Stimulated activated naive B cell treated with anti-CD40 and anti-IgM and Interleukin-4, amounts not matched to agents 10 μg/mL and 1 μg/mL and 100 μg/mL, for 72 hours (primary cell): Measurements from ENCODE around the gene CCDC197.
A peak's percentile ranks its signal among the peaks of the same experiment; 100 is the strongest.

ENCODE experiments used
- ATAC-seq, 2 donors: fragments of 150-1000 bp; cut with Tn5 transposase; replicated peaks; 2 replicates each; pipeline ENCODE4 v1.10.0; 2021; ENCODE audit warnings: moderate library complexity in 1 of 2
- DNase-seq: peaks from one replicate; pipeline ENCODE4 v3.0.0; 2021
- H3K27ac Mint-ChIP-seq: one replicate; pipeline ENCODE4 v1.8.0; 2022; ENCODE audit warnings: mild to moderate bottlenecking, mixed read lengths
- H3K27me3 Mint-ChIP-seq, 2 donors: one replicate each; pipeline ENCODE4 v1.8.0; 2022; ENCODE audit warnings: mixed read lengths in 2 of 2
- H3K36me3 Mint-ChIP-seq, 2 donors: one replicate each; pipeline ENCODE4 v1.8.0; 2022; ENCODE audit warnings: mixed read lengths in 2 of 2, mild to moderate bottlenecking in 1 of 2
- H3K4me1 Mint-ChIP-seq, 2 donors: one replicate each; pipeline ENCODE4 v1.8.0; 2022; ENCODE audit warnings: mixed read lengths in 2 of 2, mild to moderate bottlenecking in 1 of 2
- H3K4me3 Mint-ChIP-seq, 2 donors: one replicate each; pipeline ENCODE4 v1.8.0; 2022; ENCODE audit warnings: mild to moderate bottlenecking in 2 of 2, mixed read lengths in 2 of 2, moderate library complexity in 1 of 2
- H3K9me3 Mint-ChIP-seq, 2 donors: one replicate each; pipeline ENCODE4 v1.8.0; 2022; ENCODE audit warnings: mixed read lengths in 2 of 2, mild to moderate bottlenecking in 1 of 2

CCDC197 gene

GRCh38 chr14:94025720-94026119, 28.6 kb downstream of the CCDC197 start:
- H3K27ac Mint-ChIP-seq: no peak overlapping the region
- H3K27me3 Mint-ChIP-seq: peaks cover 43 to 47% of the 10 kb centered on the region in 2 donors
- H3K36me3 Mint-ChIP-seq: no peaks in the 10 kb centered on the region
- H3K9me3 Mint-ChIP-seq: no peaks in the 10 kb centered on the region
- peak overlapping the region; percentile 63 to 77 for H3K4me3 Mint-ChIP-seq
- ATAC-seq: no peak
- DNase-seq: no peak
- H3K4me1 Mint-ChIP-seq: peaks cover 0 to 11% of the 10 kb centered on the region in 2 donors

GRCh38 chr14:94026173-94026888, 29.2 kb downstream of the CCDC197 start, which contains the start of gene OTUB2:
Gene OTUB2 (plus strand): TSS chr14:94026340. CDS start chr14:94026538, 198 bp downstream.
- Mint-ChIP-seq H3K27me3 (peaks cover 39 to 42% of the 10 kb centered on the region in 2 donors), H3K4me1 (peaks cover 0 to 11% of the 10 kb centered on the region in 2 donors), H3K27ac (peak within 1 kb of the TSS; percentile 6), H3K36me3 (no peaks in the 10 kb centered on the region), H3K9me3 (no peaks in the 10 kb centered on the region), H3K4me3 (peak within 1 kb of the TSS; percentile 63 to 77)
- ATAC-seq: peak; percentile 100
- peak; percentile 97 for DNase-seq

GRCh38 chr14:94026889-94027469, 29.9 kb downstream of the CCDC197 start:
- H3K27ac Mint-ChIP-seq: no peak overlapping the region
- H3K9me3 Mint-ChIP-seq: no peaks in the 10 kb centered on the region

GRCh38 chr14:94027566-94028449, 30.7 kb downstream of the CCDC197 start:
- ATAC-seq: no peak
- DNase-seq: no peak
- Mint-ChIP-seq H3K4me3 (peak overlapping the region in 1 of 2 donors; percentile 30), H3K36me3 (no peaks in the 10 kb centered on the region), H3K27me3 (peaks cover 31 to 32% of the 10 kb centered on the region in 2 donors), H3K9me3 (no peaks in the 10 kb centered on the region), H3K4me1 (peaks cover 0 to 11% of the 10 kb centered on the region in 2 donors), H3K27ac (peak overlapping the region; percentile 56)

More at GRCh38 chr14:94026889-94027469, 29.9 kb downstream of the CCDC197 start:
- peak overlapping the region; percentile 34 to 71 for H3K4me3 Mint-ChIP-seq
- no peak for DNase-seq
- H3K27me3 Mint-ChIP-seq: peaks cover 39 to 40% of the 10 kb centered on the region in 2 donors
- H3K4me1 Mint-ChIP-seq: peaks cover 0 to 11% of the 10 kb centered on the region in 2 donors
- no peaks in the 10 kb centered on the region for H3K36me3 Mint-ChIP-seq
- no peak for ATAC-seq

GRCh38 chr14:94028450-94028826, 31.3 kb downstream of the CCDC197 start:
- Mint-ChIP-seq H3K27me3 (peaks cover 26 to 28% of the 10 kb centered on the region in 2 donors), H3K4me1 (peaks cover 0 to 11% of the 10 kb centered on the region in 2 donors), H3K36me3 (no peaks in the 10 kb centered on the region), H3K9me3 (no peaks in the 10 kb centered on the region), H3K27ac (no peak overlapping the region), H3K4me3 (peak overlapping the region in 1 of 2 donors; percentile 30)
- DNase-seq (no peak), ATAC-seq (no peak)

- ATAC-seq (no peak), DNase-seq (no peak)
- Mint-ChIP-seq H3K36me3 (no peaks in the 10 kb centered on the region), H3K27ac (no peak overlapping the region), H3K27me3 (peaks cover 17 to 21% of the 10 kb centered on the region in 2 donors), H3K4me1 (peaks cover 0 to 11% of the 10 kb centered on the region in 2 donors), H3K9me3 (no peaks in the 10 kb centered on the region), H3K4me3 (no peak overlapping the region)
Observed at GRCh38 chr14:94029265-94029664, 32.2 kb downstream of the CCDC197 start.

GRCh38 chr14:94029671-94030203, 32.6 kb downstream of the CCDC197 start:
- Mint-ChIP-seq H3K27ac (peak overlapping the region; percentile 63), H3K4me3 (no peak overlapping the region), H3K9me3 (no peaks in the 10 kb centered on the region), H3K4me1 (peaks cover 0 to 11% of the 10 kb centered on the region in 2 donors), H3K36me3 (no peaks in the 10 kb centered on the region), H3K27me3 (peaks cover 13 to 17% of the 10 kb centered on the region in 2 donors)
- no peak for ATAC-seq
- DNase-seq: no peak

GRCh38 chr14:94030571-94030970, 33.5 kb downstream of the CCDC197 start:
- ATAC-seq (no peak), DNase-seq (no peak)
- no peak overlapping the region for H3K27ac Mint-ChIP-seq
- H3K4me1 Mint-ChIP-seq: peaks cover 0 to 11% of the 10 kb centered on the region in 2 donors
- no peaks in the 10 kb centered on the region for H3K9me3 Mint-ChIP-seq
- no peak overlapping the region for H3K4me3 Mint-ChIP-seq
- no peaks in the 10 kb centered on the region for H3K36me3 Mint-ChIP-seq
- peaks cover 8 to 12% of the 10 kb centered on the region in 2 donors for H3K27me3 Mint-ChIP-seq

- ATAC-seq (no peak), DNase-seq (no peak)
- Mint-ChIP-seq H3K27me3 (peaks cover 8 to 13% of the 10 kb centered on the region in 2 donors), H3K27ac (no peak overlapping the region), H3K4me1 (peaks cover 0 to 8% of the 10 kb centered on the region in 2 donors), H3K4me3 (no peak overlapping the region), H3K9me3 (no peaks in the 10 kb centered on the region), H3K36me3 (no peaks in the 10 kb centered on the region)
Observed at GRCh38 chr14:94031161-94031882, 34.2 kb downstream of the CCDC197 start.

GRCh38 chr14:94031883-94032279, 34.8 kb downstream of the CCDC197 start:
- no peaks in the 10 kb centered on the region for H3K9me3 Mint-ChIP-seq
- no peak overlapping the region for H3K27ac Mint-ChIP-seq
- H3K4me3 Mint-ChIP-seq: no peak overlapping the region
- H3K4me1 Mint-ChIP-seq: peaks cover 5 to 11% of the 10 kb centered on the region in 2 donors
- ATAC-seq (no peak), DNase-seq (no peak)
- H3K27me3 Mint-ChIP-seq: peaks cover 8 to 18% of the 10 kb centered on the region in 2 donors
- no peaks in the 10 kb centered on the region for H3K36me3 Mint-ChIP-seq

- H3K9me3 Mint-ChIP-seq: no peaks in the 10 kb centered on the region
- no peak overlapping the region for H3K4me3 Mint-ChIP-seq
- peaks cover 3 to 14% of the 10 kb centered on the region in 2 donors for H3K27me3 Mint-ChIP-seq
- ATAC-seq (no peak), DNase-seq (no peak)
- H3K4me1 Mint-ChIP-seq: peaks cover 3 to 6% of the 10 kb centered on the region in 2 donors
- H3K36me3 Mint-ChIP-seq: no peaks in the 10 kb centered on the region
- H3K27ac Mint-ChIP-seq: no peak overlapping the region
Observed at GRCh38 chr14:94034886-94035285, 37.8 kb downstream of the CCDC197 start.

- Mint-ChIP-seq H3K27me3 (peaks cover 0 to 6% of the 10 kb centered on the region in 2 donors), H3K4me1 (peaks cover 3 to 6% of the 10 kb centered on the region in 2 donors), H3K27ac (no peak overlapping the region), H3K9me3 (no peaks in the 10 kb centered on the region), H3K36me3 (no peaks in the 10 kb centered on the region), H3K4me3 (no peak overlapping the region)
- peak; percentile 54 for DNase-seq
- peak; percentile 98 for ATAC-seq
Observed at GRCh38 chr14:94036313-94037167, 39.4 kb downstream of the CCDC197 start.

- Mint-ChIP-seq H3K27ac (no peak overlapping the region), H3K27me3 (peaks cover 0 to 6% of the 10 kb centered on the region in 2 donors), H3K4me3 (no peak overlapping the region), H3K9me3 (no peaks in the 10 kb centered on the region), H3K4me1 (peaks cover 3 to 6% of the 10 kb centered on the region in 2 donors), H3K36me3 (no peaks in the 10 kb centered on the region)
- ATAC-seq: no peak
- no peak for DNase-seq
Observed at GRCh38 chr14:94037954-94038353, 40.9 kb downstream of the CCDC197 start.
